ENCODE data around the gene TRAF7.

DNA sequence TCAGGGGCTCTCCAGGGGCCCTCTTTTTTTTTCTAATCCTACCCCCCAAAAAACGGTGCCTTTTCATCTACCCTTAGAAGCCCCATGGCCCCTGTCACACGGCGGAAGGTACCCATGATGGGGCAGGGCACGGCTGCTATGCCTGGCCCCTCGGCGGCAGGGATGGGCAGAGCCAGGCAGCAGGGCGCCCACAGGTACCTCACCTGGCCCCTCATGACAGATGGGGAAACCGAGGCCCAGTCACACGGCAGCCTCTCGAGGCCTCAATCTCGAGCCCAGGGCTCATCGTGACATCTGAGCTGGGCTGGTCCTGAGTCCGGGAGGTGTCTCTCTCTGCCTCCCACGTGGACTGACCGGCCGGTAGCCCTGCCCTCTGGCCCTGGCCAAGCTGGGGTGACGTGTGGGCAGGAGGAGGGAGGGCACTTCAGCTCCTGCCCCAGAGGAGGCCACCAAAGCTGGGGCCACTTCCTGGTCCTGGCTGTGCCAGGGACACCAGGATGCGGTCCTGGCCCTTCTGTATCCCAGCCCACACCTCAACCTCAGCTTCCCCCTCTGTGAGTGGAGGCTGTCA lies 11.6 kb downstream of the TRAF7 start:
- TF ChIP-seq POLR2A (IDR thresholded peaks at IDR 0.05; ENCODE audit: low read depth), result no peak
- TF ChIP-seq, protein P1, sequence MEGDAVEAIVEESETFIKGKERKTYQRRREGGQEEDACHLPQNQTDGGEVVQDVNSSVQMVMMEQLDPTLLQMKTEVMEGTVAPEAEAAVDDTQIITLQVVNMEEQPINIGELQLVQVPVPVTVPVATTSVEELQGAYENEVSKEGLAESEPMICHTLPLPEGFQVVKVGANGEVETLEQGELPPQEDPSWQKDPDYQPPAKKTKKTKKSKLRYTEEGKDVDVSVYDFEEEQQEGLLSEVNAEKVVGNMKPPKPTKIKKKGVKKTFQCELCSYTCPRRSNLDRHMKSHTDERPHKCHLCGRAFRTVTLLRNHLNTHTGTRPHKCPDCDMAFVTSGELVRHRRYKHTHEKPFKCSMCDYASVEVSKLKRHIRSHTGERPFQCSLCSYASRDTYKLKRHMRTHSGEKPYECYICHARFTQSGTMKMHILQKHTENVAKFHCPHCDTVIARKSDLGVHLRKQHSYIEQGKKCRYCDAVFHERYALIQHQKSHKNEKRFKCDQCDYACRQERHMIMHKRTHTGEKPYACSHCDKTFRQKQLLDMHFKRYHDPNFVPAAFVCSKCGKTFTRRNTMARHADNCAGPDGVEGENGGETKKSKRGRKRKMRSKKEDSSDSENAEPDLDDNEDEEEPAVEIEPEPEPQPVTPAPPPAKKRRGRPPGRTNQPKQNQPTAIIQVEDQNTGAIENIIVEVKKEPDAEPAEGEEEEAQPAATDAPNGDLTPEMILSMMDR (IDR thresholded peaks at IDR 0.05), result no peak
- TF ChIP-seq EP300 (IDR thresholded peaks at IDR 0.05), result no peak
